ENCODE results near the gene DYNC1I1.

GRCh38 chr7:96116173-96116572, 343.8 kb downstream of the DYNC1I1 start:
- no peak for TF ChIP-seq POLR2AphosphoS5 (IDR thresholded peaks at IDR 0.05; ENCODE audit: low read depth, low read length)
- TF ChIP-seq SIN3A (IDR thresholded peaks at IDR 0.05; ENCODE audit: borderline replicate concordance, insufficient read depth, low read length), result no peak
- TF ChIP-seq REST (IDR thresholded peaks at IDR 0.05; ENCODE audit: insufficient read depth in 1 of 2, low read depth in 2 of 2, low read length in 2 of 2), result no peak
